Non-pigmented ciliary epithelial cell (primary cell): ENCODE data around the gene GYS2.

ENCODE experiments used
- DNase-seq: peaks from one replicate; pipeline ENCODE4 v3.0.0-alpha.2; 2010; ENCODE audit warnings: low read depth

The GYS2 gene

GRCh38 chr12:21552635-21553328 lies 51.9 kb downstream of the GYS2 start:
- no peak for DNase-seq

- DNase-seq = no peak
These were observed 52.7 kb downstream of the GYS2 start for GRCh38 chr12:21551841-21552465.

DNA sequence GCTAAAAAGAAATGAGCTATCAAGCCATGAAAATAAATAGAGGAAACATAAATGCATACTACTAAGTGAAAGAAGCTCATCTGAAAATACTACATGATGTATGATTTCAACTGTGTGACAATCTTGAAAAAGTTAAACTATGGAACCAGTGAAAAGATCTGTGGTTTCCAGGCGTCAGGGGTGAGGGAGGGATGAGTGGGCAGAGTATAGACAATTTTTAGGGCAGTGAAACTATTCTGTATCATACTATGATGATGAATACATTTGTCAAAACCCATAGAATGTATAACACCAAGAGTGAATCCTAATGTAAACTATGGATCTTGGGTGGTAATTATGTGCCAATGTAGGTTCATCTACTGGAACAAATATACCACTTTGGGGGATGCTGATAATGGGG lies 57.2 kb downstream of the GYS2 start:
- no peak for DNase-seq

DNA sequence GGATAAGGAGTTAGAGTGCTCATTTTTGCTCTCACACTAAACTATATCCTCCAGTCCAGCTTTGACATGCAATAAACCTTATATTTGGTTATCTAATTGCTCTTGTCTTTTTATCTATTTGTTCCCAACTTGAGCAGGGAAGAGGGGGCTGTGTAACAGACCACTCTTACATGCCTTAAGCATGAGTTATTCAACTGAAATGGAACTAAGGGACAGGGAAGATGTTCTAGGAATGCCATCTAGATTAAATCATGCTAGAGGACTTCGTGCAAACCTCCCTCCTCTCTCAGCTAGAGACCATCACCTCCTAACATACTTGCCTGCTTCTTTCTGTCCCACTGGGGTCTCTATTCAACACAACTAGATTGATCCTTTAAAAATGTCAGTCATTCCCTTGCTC lies 57.9 kb downstream of the GYS2 start:
- DNase-seq = no peak

DNA sequence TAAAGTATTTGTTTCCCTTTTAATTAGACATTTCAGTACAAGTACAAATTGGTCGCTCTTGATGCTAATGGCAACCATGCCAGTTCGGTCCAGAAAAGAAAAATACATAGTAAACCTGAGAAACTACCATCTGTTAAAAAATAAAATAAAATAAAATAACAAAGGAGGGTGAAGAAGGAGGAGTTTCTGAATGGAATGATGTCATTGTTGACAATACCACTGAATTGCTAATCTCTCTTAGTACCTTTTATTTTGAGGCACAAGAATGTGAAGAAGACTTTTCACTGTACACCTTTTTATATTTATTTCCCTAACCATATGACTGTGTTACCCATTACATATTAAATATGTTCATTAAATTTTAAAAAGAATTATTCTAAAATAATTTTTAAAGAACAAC lies 59.1 kb downstream of the GYS2 start:
- no peak for DNase-seq

DNA sequence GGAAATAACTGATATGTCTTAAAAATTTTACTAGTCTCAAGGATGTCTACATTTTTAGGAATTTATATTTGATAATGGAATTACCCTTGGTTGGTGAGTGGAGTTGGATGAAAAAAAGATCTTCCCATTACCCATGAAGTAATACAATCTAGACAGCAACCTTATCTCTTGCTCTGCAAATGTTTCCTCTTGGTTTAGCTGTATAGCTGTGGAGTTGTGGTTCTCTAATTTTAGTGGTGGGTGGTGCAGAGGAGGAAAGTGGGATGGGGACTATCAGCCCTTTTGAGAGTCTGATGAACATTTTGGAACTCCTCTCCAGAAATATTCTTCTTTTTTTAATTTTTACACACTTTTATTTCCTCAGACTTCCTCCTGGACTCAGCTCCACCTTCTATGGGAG lies 61.5 kb downstream of the GYS2 start:
- no peak for DNase-seq

DNA sequence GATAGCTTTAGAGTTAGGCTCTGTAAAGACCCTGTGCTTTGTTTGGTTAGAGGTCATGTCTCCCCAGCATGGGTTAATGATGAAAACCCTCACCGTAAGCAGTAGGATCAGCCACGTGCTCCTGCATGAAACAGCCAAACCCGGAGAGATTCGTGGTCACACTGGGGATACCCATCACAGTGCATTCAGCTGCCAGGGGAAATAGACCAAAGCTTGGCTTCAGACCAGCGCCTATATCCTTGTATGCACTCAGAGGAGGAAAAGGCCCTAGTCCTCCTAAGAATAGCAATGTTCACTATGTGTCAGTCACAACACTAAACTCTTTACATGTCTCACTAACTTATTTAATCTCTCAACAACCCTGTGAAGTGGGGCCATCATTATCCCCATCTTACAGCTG lies 62.2 kb downstream of the GYS2 start:
- no peak for DNase-seq

GRCh38 chr12:21541773-21542172 lies 62.9 kb downstream of the GYS2 start:
- no peak for DNase-seq

- no peak for DNase-seq
These were observed 64.8 kb downstream of the GYS2 start for GRCh38 chr12:21539797-21540196.

DNA sequence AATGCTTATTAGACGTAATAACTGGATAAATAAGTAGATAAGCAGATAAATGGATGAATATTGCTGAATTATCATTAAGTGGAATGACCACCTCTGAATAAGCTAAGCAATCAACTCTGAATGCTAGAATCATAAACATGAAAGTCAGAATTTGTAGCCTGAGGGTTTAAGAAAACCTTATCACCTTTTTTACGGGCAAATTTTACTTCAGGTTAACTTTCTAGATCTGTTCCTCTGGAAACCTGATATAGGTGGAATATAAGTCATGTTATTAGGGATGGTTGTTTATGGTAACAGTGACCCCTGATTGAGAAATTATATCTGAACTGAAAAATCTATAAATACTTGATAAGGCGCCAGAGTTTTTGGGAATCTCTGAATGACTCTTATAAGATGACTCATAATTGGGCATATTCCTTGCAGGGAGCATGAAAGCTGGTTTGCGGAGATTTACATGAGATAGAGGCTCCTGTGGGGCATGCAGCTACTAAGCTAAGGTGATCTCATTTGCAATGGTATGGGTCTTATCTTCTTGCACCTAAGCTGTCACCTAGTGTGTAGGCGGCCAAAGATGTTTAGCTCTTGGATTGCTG lies 66.5 kb downstream of the GYS2 start:
- DNase-seq = no peak

- DNase-seq = no peak
These were observed 75.2 kb downstream of the GYS2 start for GRCh38 chr12:21529456-21529855.

GRCh38 chr12:21528953-21529352 lies 75.7 kb downstream of the GYS2 start:
- DNase-seq = no peak

- no peak for DNase-seq
These were observed 77.0 kb downstream of the GYS2 start for GRCh38 chr12:21527451-21528180.

DNA sequence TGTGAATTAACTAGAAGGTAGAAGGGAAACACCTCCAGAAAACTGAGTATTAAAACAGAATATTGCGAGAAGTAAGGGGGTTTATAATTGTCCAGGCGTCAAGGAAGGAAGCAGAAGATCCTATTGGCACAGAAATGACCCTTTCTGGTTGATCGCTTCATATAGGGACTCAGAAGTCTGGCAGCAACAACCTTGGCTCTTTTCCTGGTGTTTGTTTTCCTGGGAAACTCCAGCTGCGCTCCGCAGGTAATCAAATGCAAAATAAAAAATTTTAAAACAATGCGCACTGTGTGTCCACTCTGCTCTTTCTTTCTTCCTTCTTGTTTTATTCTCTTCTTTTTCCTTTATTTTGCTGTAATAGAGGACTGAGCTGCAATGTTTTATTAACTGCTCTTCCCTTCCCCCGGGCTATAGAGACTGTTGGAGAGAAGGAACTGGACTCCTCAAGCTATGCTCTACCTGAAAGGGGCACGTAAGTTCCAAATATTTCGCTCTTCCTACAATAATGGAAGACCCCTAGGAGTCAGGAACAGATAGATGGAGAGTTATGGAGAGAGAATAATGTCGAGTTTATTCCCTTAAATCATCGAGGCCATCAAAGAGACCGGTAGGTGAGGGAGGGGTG lies 77.8 kb downstream of the GYS2 start:
- no peak for DNase-seq

DNA sequence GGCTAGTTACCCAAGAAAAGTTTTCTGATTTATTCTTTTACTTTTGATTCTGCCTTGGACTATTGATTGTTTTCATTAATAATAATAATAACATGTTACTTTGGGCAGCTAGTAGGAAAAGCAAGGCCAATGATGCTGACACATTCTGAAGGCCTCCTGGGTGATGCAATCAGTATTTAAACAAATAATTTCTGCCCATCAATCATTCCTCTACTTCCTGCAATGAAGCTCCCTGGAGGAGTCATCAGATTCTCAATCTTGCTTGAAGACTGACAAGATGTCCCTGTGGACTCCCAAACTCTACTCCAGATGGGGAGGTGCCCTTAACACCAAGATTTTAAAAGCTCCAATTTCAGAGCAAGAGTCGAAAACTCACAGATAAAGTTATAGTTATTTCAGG lies 78.6 kb downstream of the GYS2 start, which contains the start of gene SPX:
TSS of gene SPX (plus strand) at position 244 of the 400 bp plus-strand sequence. CDS start 177 bp downstream, outside the sequence.
- no peak for DNase-seq

DNA sequence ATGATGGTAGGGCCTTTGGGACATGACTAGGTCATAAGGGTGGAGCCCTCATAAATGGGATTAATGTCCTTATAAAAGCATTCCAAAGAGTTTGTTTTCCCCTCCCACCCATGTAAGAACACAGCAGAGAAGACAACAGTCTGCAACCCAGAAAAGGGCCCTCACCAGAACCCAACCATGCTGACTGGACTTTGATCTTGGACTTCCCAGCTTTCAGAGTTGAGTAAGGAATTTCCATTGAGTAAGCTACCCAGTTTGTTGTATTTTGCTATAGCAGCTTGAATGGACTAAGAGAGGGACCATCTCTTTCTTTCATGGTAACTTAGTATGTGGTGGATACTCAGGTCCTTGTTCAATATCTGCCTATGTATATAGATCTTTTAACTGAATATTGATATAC lies 81.5 kb downstream of the GYS2 start:
- DNase-seq = no peak

GRCh38 chr12:21521541-21521940 lies 83.1 kb downstream of the GYS2 start:
- no peak for DNase-seq

DNA sequence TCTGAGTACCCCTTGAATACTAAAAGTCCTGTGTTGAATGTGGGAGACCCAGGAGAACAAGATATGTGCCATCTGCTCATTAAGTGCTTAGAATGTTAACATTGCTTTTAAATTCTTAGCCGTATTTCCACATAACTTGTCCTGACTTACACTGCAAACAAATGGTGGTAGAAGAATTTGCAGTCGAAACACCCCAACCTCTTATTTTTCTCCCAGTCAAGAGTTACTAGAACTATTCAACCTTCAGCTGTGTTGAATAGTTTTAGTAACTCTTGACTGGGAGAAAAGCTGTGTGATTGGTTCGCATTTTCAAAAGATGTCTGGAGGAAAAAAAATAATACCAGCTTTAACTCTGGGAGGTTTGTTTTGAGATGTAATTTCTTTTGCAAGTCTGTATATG lies 86.2 kb downstream of the GYS2 start:
- DNase-seq = no peak

GRCh38 chr12:21516281-21516680 lies 88.4 kb downstream of the GYS2 start:
- no peak for DNase-seq

GRCh38 chr12:21509768-21510167 lies 94.9 kb downstream of the GYS2 start:
- no peak for DNase-seq

GRCh38 chr12:21507849-21508248 lies 96.8 kb downstream of the GYS2 start:
- DNase-seq = no peak

- DNase-seq = no peak
These were observed 98.8 kb downstream of the GYS2 start for GRCh38 chr12:21505888-21506287.
